Large intestine (tissue), 3 donors: Measurements from ENCODE around the gene MRPS21. TPM values are rescaled to one million over a fixed set of nuclear protein-coding genes. Genes with fewer than 3 reads are reported as not detected.

Experiments used
- DNase-seq, 2 donors: peaks; one replicate each; pipeline versions ENCODE4 v3.0.0 to v3.0.0-alpha.2; 2013
- H3K27ac ChIP-seq: one replicate; pipeline ENCODE4 v1.5.1; 2013; ENCODE audit warnings: low read length
- H3K27me3 ChIP-seq: 2 replicates; pipeline ENCODE4 v1.6.1; 2013; ENCODE audit warnings: low read length; ENCODE audit not compliant: control insufficient read depth, insufficient read depth
- H3K36me3 ChIP-seq: 2 replicates; pipeline ENCODE4 v1.6.1; 2013; ENCODE audit warnings: low read length; ENCODE audit not compliant: control insufficient read depth, insufficient read depth
- H3K4me1 ChIP-seq: one replicate; pipeline ENCODE4 v1.6.1; 2013; ENCODE audit warnings: low read length; ENCODE audit not compliant: control insufficient read depth, insufficient read depth
- H3K4me3 ChIP-seq: one replicate; pipeline ENCODE4 v1.5.1; 2013; ENCODE audit warnings: low read length
- H3K9me3 ChIP-seq: one replicate; pipeline ENCODE4 v1.6.1; 2013; ENCODE audit warnings: mild to moderate bottlenecking, low read depth, low read length, moderate library complexity; ENCODE audit not compliant: control insufficient read depth
- WGBS: methylation state at CpG from one replicate; pipeline ENCODE4 v1.1.5; 2013; ENCODE audit warnings: low lambda C conversion rate; ENCODE audit not compliant: insufficient coverage; 5-methylcytosine and 5-hydroxymethylcytosine counted together
- polyA plus RNA-seq: library from polyadenylated mRNA; unstranded; fragments of 120-200 nt; gene quantifications from one replicate; pipeline ENCODE4 v1.2.1, GENCODE V29; 2013

The MRPS21 gene
- polyA plus RNA-seq, 1 donor: 55.3 TPM

- peak in 1 of 2 donors; percentile 63 for DNase-seq
- Histone ChIP-seq H3K4me1 (peaks cover 26% of the 10 kb centered on the region), H3K27ac (peak overlapping the region; percentile 39), H3K27me3 (peaks cover 5% of the 10 kb centered on the region), H3K4me3 (peak overlapping the region; percentile 48), H3K36me3 (peaks cover 4% of the 10 kb centered on the region), H3K9me3 (no peaks in the 10 kb centered on the region)
- WGBS: no CpG with 5 or more reads among the region's 15 CpGs
Observed at GRCh38 chr1:150281221-150281757, 12.4 kb upstream of the MRPS21 start.

GRCh38 chr1:150281758-150282557 lies 11.7 kb upstream of the MRPS21 start, which contains the start of gene CIART:
CIART (plus strand) TSS chr1:150282554; CDS start chr1:150283268, 714 bp downstream.
- Histone ChIP-seq H3K4me1 (peaks cover 26% of the 10 kb centered on the region), H3K27ac (peak within 1 kb of the TSS; percentile 39), H3K9me3 (no peaks in the 10 kb centered on the region), H3K27me3 (peaks cover 5% of the 10 kb centered on the region), H3K4me3 (peak within 1 kb of the TSS; percentile 48), H3K36me3 (peaks cover 9% of the 10 kb centered on the region)
- DNase-seq: peak; percentile 97
- WGBS: no CpG with 5 or more reads among the region's 46 CpGs

GRCh38 chr1:150282558-150282958 lies 11.1 kb upstream of the MRPS21 start:
- H3K9me3 ChIP-seq: no peaks in the 10 kb centered on the region
- peaks cover 9% of the 10 kb centered on the region for H3K36me3 ChIP-seq
- peaks cover 26% of the 10 kb centered on the region for H3K4me1 ChIP-seq
- no CpG with 5 or more reads among the region's 21 CpGs for WGBS
- peak overlapping the region; percentile 3 for H3K27ac ChIP-seq
- peak overlapping the region; percentile 48 for H3K4me3 ChIP-seq
- DNase-seq: no peak
- H3K27me3 ChIP-seq: peaks cover 5% of the 10 kb centered on the region

- Histone ChIP-seq H3K9me3 (no peaks in the 10 kb centered on the region), H3K4me3 (peak overlapping the region; percentile 48), H3K36me3 (peaks cover 9% of the 10 kb centered on the region), H3K27me3 (peaks cover 5% of the 10 kb centered on the region), H3K4me1 (peaks cover 26% of the 10 kb centered on the region), H3K27ac (no peak overlapping the region)
- DNase-seq: no peak
- no CpG with 5 or more reads among the region's 12 CpGs for WGBS
Observed at GRCh38 chr1:150283260-150283659, 10.4 kb upstream of the MRPS21 start.

- H3K9me3 ChIP-seq: no peaks in the 10 kb centered on the region
- H3K4me3 ChIP-seq: no peak overlapping the region
- H3K27me3 ChIP-seq: no peaks in the 10 kb centered on the region
- WGBS: no CpG with 5 or more reads among the region's 1 CpG
- peaks cover 2% of the 10 kb centered on the region for H3K4me1 ChIP-seq
- H3K36me3 ChIP-seq: peaks cover 4% of the 10 kb centered on the region
- no peak for DNase-seq
- H3K27ac ChIP-seq: no peak overlapping the region
Observed at GRCh38 chr1:150288382-150288781, 5.3 kb upstream of the MRPS21 start.

GRCh38 chr1:150288822-150289221 lies 4.8 kb upstream of the MRPS21 start:
- H3K27ac ChIP-seq: no peak overlapping the region
- no peaks in the 10 kb centered on the region for H3K27me3 ChIP-seq
- peaks cover 2% of the 10 kb centered on the region for H3K4me1 ChIP-seq
- H3K4me3 ChIP-seq: no peak overlapping the region
- DNase-seq: no peak
- no peaks in the 10 kb centered on the region for H3K9me3 ChIP-seq
- H3K36me3 ChIP-seq: peaks cover 4% of the 10 kb centered on the region
- WGBS: no CpG with 5 or more reads among the region's 4 CpGs

- DNase-seq: no peak
- WGBS: 100% methylated on average over 2 of the region's 2 CpGs
- no peaks in the 10 kb centered on the region for H3K9me3 ChIP-seq
- H3K27me3 ChIP-seq: no peaks in the 10 kb centered on the region
- H3K36me3 ChIP-seq: peaks cover 16% of the 10 kb centered on the region
- no peak overlapping the region for H3K4me3 ChIP-seq
- no peak overlapping the region for H3K27ac ChIP-seq
- H3K4me1 ChIP-seq: peaks cover 8% of the 10 kb centered on the region
Observed at GRCh38 chr1:150295476-150295875, 1.8 kb downstream of the MRPS21 start.

GRCh38 chr1:150299716-150300115 lies 6.1 kb downstream of the MRPS21 start:
- peaks cover 39% of the 10 kb centered on the region for H3K36me3 ChIP-seq
- no peaks in the 10 kb centered on the region for H3K27me3 ChIP-seq
- no peak for DNase-seq
- no peak overlapping the region for H3K4me3 ChIP-seq
- WGBS: no CpG with 5 or more reads among the region's 3 CpGs
- H3K4me1 ChIP-seq: peaks cover 1% of the 10 kb centered on the region
- no peaks in the 10 kb centered on the region for H3K9me3 ChIP-seq
- H3K27ac ChIP-seq: no peak overlapping the region

GRCh38 chr1:150302338-150302737 lies 8.7 kb downstream of the MRPS21 start:
- Histone ChIP-seq H3K4me3 (no peak overlapping the region), H3K27me3 (no peaks in the 10 kb centered on the region), H3K27ac (no peak overlapping the region), H3K9me3 (no peaks in the 10 kb centered on the region), H3K36me3 (peaks cover 34% of the 10 kb centered on the region), H3K4me1 (no peaks in the 10 kb centered on the region)
- no CpG with 5 or more reads among the region's 6 CpGs for WGBS
- DNase-seq: no peak

GRCh38 chr1:150302902-150303301 lies 9.2 kb downstream of the MRPS21 start:
- Histone ChIP-seq H3K27me3 (no peaks in the 10 kb centered on the region), H3K27ac (no peak overlapping the region), H3K4me1 (no peaks in the 10 kb centered on the region), H3K4me3 (no peak overlapping the region), H3K9me3 (no peaks in the 10 kb centered on the region), H3K36me3 (peaks cover 40% of the 10 kb centered on the region)
- DNase-seq: no peak
- 89% methylated on average over 2 of the region's 2 CpGs for WGBS
